GM12878 (cell line): ENCODE measurements around the gene LHFPL5. TPM values are rescaled to one million over a fixed set of nuclear protein-coding genes. Genes with fewer than 3 reads are reported as not detected.

Source experiments
- ATAC-seq: fragments of 200-7000 bp; cut with Tn5 transposase; 3 replicates; pipeline ENCODE4 v1.9.1; 2020; ENCODE audit warnings: mild to moderate bottlenecking, moderate library complexity
- BruUV-seq: library from RNA; stranded (reverse); fragments of 400-500 nt; replicated peaks from 2 replicates; lab custom pipeline; 2021; lab: Mats Ljungman, UMichigan
- CTCF ChIA-PET: fragments of 300-600 bp; sonication (Branson Sonifier 250); formaldehyde crosslinking; extraction: SDS; loops from one replicate; lab custom pipeline; 2021; ENCODE audit warnings: inconsistent platforms; lab: Yijun Ruan, JAX
- POLR2A ChIA-PET: fragments of 350-600 bp; formaldehyde crosslinking; extraction: SDS; loops from one replicate; lab custom pipeline; 2021; ENCODE audit warnings: inconsistent platforms; lab: Charles Lee
- RAD21 ChIA-PET: fragments of 300-600 bp; sonication (Branson Sonifier 250); formaldehyde crosslinking; loops from one replicate; lab custom pipeline; 2023; ENCODE audit warnings: antibody characterized with exemption; ENCODE audit not compliant: unreplicated experiment; lab: Charles Lee
- SMC1A ChIA-PET: fragments of 300-600 bp; sonication (Branson Sonifier 250); formaldehyde crosslinking; loops from one replicate; lab custom pipeline; 2023; ENCODE audit not compliant: unreplicated experiment, uncharacterized antibody; lab: Charles Lee
- DNase-seq: peaks from one replicate; pipeline ENCODE4 v3.0.0-alpha.2; 2011; ENCODE audit warnings: low read depth, low spot score
- FAIRE-seq: peaks from 3 replicates; lab custom pipeline; 2011; peaks lifted over from hg19 to GRCh38; lab: Jason Lieb, UNC
- H2AFZ ChIP-seq: 2 replicates; pipeline ENCODE4 v1.6.0; 2011; ENCODE audit warnings: low read depth, low read length, control low read depth; ENCODE audit not compliant: control insufficient read depth
- H3K27ac ChIP-seq: 2 replicates; pipeline ENCODE4 v1.5.1; 2011; ENCODE audit warnings: control low read depth; ENCODE audit not compliant: control insufficient read depth, insufficient read depth
- H3K27me3 ChIP-seq, 2 experiments: replicated peaks in 1 of 2; 2 replicates each; pipeline versions ENCODE4 v1.6.0 to v1.6.1; 2011; ENCODE audit warnings: low read length in 1 of 2; ENCODE audit not compliant: control insufficient read depth in 2 of 2, insufficient read depth in 2 of 2
- H3K36me3 ChIP-seq, 2 experiments: 2 replicates each; pipeline ENCODE4 v1.5.1; 2011; ENCODE audit warnings: low read length in 1 of 2; ENCODE audit not compliant: control insufficient read depth in 2 of 2, insufficient read depth in 2 of 2
- H3K4me1 ChIP-seq: 2 replicates; pipeline ENCODE4 v1.6.1; 2011; ENCODE audit warnings: mild to moderate bottlenecking, low read length, moderate library complexity, mixed read lengths; ENCODE audit not compliant: control insufficient read depth, insufficient read depth
- H3K4me2 ChIP-seq: 2 replicates; pipeline ENCODE4 v1.6.0; 2011; ENCODE audit warnings: control low read depth; ENCODE audit not compliant: control insufficient read depth, insufficient read depth
- H3K4me3 ChIP-seq: fragments of 200-600 bp; sonication (generic); 2 replicates; pipeline ENCODE4 v1.5.1; 2016
- H3K79me2 ChIP-seq: 2 replicates; pipeline ENCODE4 v1.6.0; 2011; ENCODE audit warnings: low read length; ENCODE audit not compliant: control insufficient read depth, insufficient read depth
- H3K9ac ChIP-seq: 2 replicates; pipeline ENCODE4 v1.8.0; 2011; ENCODE audit warnings: low read length, control low read depth, mixed read lengths; ENCODE audit not compliant: control insufficient read depth, insufficient read depth
- H3K9me3 ChIP-seq: replicated peaks from 3 replicates; pipeline ENCODE4 v1.5.1; 2011; ENCODE audit warnings: mild to moderate bottlenecking, low read length; ENCODE audit not compliant: control insufficient read depth, insufficient read depth
- H4K20me1 ChIP-seq: 2 replicates; pipeline ENCODE4 v1.6.0; 2011; ENCODE audit not compliant: control insufficient read depth, insufficient read depth
- BRCA1 ChIP-seq: IDR thresholded peaks from 2 replicates; pipeline ENCODE4 v1.6.1; 2011; ENCODE audit warnings: low read depth, low read length, improper control_type of control experiment
- E2F4 ChIP-seq: IDR thresholded peaks from 2 replicates; pipeline ENCODE4 v1.6.1; 2012; ENCODE audit warnings: low read depth, low read length, improper control_type of control experiment
- E2F8 ChIP-seq: fragments of 450-650 bp; IDR thresholded peaks from 2 replicates; pipeline ENCODE4 v1.6.1; 2018; ENCODE audit warnings: mild to moderate bottlenecking, low read depth, moderate library complexity; ENCODE audit not compliant: partially characterized antibody
- FOXM1 ChIP-seq: IDR thresholded peaks from 2 replicates; pipeline ENCODE4 v1.6.1; 2012; ENCODE audit warnings: low read depth, mild to moderate bottlenecking, inconsistent platforms, low read length, moderate library complexity
- IRF4 ChIP-seq: IDR thresholded peaks from 2 replicates; pipeline ENCODE4 v1.6.1; 2011; ENCODE audit warnings: low read depth, low read length
- IRF5 ChIP-seq: fragments of 450-650 bp; IDR thresholded peaks from 2 replicates; pipeline ENCODE4 v1.6.1; 2017; ENCODE audit warnings: borderline replicate concordance
- KAT2A ChIP-seq: conservative IDR thresholded peaks from 2 replicates; pipeline ENCODE4 v1.6.1; 2011; ENCODE audit warnings: low read depth, low read length; ENCODE audit not compliant: control insufficient read depth
- NKRF ChIP-seq: fragments of 450-650 bp; conservative IDR thresholded peaks from 2 replicates; pipeline ENCODE4 v1.6.1; 2017; ENCODE audit warnings: mild to moderate bottlenecking, moderate library complexity
- RBBP5 ChIP-seq: fragments of 200-600 bp; sonication (generic); conservative IDR thresholded peaks from 2 replicates; pipeline ENCODE4 v1.6.1; 2016
- SMAD1 ChIP-seq: fragments of 450-650 bp; IDR thresholded peaks from 2 replicates; pipeline ENCODE4 v1.6.1; 2018; ENCODE audit warnings: mild to moderate bottlenecking, low read depth; ENCODE audit not compliant: partially characterized antibody
- SMARCA5 ChIP-seq: fragments of 450-650 bp; IDR thresholded peaks from 2 replicates; pipeline ENCODE4 v1.6.1; 2017; ENCODE audit warnings: mild to moderate bottlenecking
- SUZ12 ChIP-seq: fragments of 200-600 bp; sonication (generic); IDR thresholded peaks from one replicate; pipeline ENCODE4 v1.6.1; 2018; ENCODE audit warnings: antibody characterized with exemption, mild to moderate bottlenecking; ENCODE audit not compliant: unreplicated experiment
- TARDBP ChIP-seq: IDR thresholded peaks from 2 replicates; pipeline ENCODE4 v1.6.1; 2016; ENCODE audit warnings: borderline replicate concordance
- TCF3 ChIP-seq: IDR thresholded peaks from 2 replicates; pipeline ENCODE4 v1.6.1; 2012; ENCODE audit warnings: low read depth, mild to moderate bottlenecking, low read length, borderline replicate concordance; ENCODE audit not compliant: insufficient read depth
- USF2 ChIP-seq: IDR thresholded peaks from 2 replicates; pipeline ENCODE4 v1.6.1; 2011; ENCODE audit warnings: low read depth, low read length, improper control_type of control experiment, borderline replicate concordance
- in situ Hi-C: fragments of 300-500 bp; cut with MboI; formaldehyde crosslinking; loops from 9 replicates; pipeline ENCODE4 v1.14.3; 2018; ENCODE audit warnings: mixed read lengths
- intact Hi-C: fragments of 100-400 bp; cut with micrococcal nuclease; formaldehyde crosslinking; loops from one replicate; pipeline ENCODE4 v1.14.2; 2022; ENCODE audit not compliant: unreplicated experiment
- polyA plus RNA-seq, 11 experiments: library from polyadenylated mRNA; depleted of rRNA in 4 of 11; unstranded in 6 of 11; stranded (reverse) in 5 of 11; fragments of >200 nt; fragmentation: Nextera tagmentation in 4 of 11; fragmentation: Illumina TruSeq in 1 of 11; extraction: Ambion mirVana in 4 of 11; extraction: Trizol in 1 of 11; gene quantifications; 1 replicate in 1 of 11; 2 replicates in 10 of 11; pipeline versions ENCODE4 v1.2.1 to v1.2.3, GENCODE V29; 2011 to 2016; ENCODE audit warnings: inconsistent platforms in 2 of 11, missing spikeins in 2 of 11, low read depth in 1 of 11
- total RNA-seq, 4 experiments: library from RNA; depleted of rRNA in 3 of 4; stranded (reverse); fragments of >200 nt in 3 of 4; fragmentation: Illumina TruSeq in 1 of 4; extraction: Trizol in 1 of 4; gene quantifications; 2 replicates each; pipeline versions ENCODE4 v1.2.1 to v1.2.3, GENCODE V29; 2013 to 2021

LHFPL5 gene
- total and polyA plus RNA-seq, 10 of the 15 experiments (the other 5 are each of a cell fraction or from before 2014, with no cell fraction given): 0.11 TPM; not detected in 9

GRCh38 chr6:35817515-35817914 is 12.4 kb downstream of the LHFPL5 start:
- Histone ChIP-seq H3K27me3 (no peaks in the 10 kb centered on the region), H3K4me3 (no peak overlapping the region), H3K9ac (no peak overlapping the region), H4K20me1 (no peaks in the 10 kb centered on the region), H3K9me3 (peaks cover 2% of the 10 kb centered on the region; the same call in 2 of the 3 replicates), H3K4me2 (no peak overlapping the region), H3K79me2 (no peaks in the 10 kb centered on the region), H3K4me1 (no peaks in the 10 kb centered on the region), H3K36me3 (no peaks in the 10 kb centered on the region), H2AFZ (no peak overlapping the region), H3K27ac (no peak overlapping the region)
- POLR2A ChIA-PET: no interaction called here
- in situ Hi-C loops (no loop called here), intact Hi-C loops (no loop called here)
- CTCF ChIA-PET: no interaction called here
- RAD21 ChIA-PET: no interaction called here
- SMC1A ChIA-PET: no interaction called here
- BruUV-seq: no TSS peak
- ATAC-seq: no peak
- no peak for FAIRE-seq
- no peak for DNase-seq
- no peak for TF ChIP-seq BRCA1
- no peak for TF ChIP-seq KAT2A
- TF ChIP-seq E2F8: no peak
- TF ChIP-seq IRF4: no peak
- TF ChIP-seq SMARCA5: no peak
- no peak for TF ChIP-seq SUZ12
- no peak for TF ChIP-seq USF2
- TF ChIP-seq E2F4: no peak
- TF ChIP-seq RBBP5: no peak
- TF ChIP-seq FOXM1: no peak
- no peak for TF ChIP-seq TCF3
- TF ChIP-seq NKRF: no peak
- no peak for TF ChIP-seq TARDBP
- TF ChIP-seq SMAD1: no peak
- no peak for TF ChIP-seq IRF5
